ENCODE measurements around the gene MSI2.

Gene MSI2

DNA sequence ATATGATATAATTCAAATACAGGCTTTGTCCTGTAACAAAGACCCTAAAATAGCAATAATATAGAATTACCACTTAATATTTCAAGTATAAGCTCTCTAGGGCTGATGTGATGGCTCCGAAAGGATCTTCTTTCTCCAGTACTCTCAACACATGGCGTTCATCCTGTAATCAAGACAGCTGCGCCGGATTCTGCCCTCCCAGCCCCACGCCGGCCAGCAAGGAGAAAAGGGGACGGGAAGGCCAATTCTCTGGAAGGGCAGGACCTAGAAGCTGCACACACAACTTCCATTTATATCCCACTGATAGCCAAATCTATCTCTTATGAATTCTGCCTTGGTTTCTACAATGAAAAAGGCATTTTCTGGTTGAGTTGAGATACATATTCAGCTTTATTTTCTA is 456.8 kb downstream of the MSI2 start:
- no peak for DNase-seq

DNA sequence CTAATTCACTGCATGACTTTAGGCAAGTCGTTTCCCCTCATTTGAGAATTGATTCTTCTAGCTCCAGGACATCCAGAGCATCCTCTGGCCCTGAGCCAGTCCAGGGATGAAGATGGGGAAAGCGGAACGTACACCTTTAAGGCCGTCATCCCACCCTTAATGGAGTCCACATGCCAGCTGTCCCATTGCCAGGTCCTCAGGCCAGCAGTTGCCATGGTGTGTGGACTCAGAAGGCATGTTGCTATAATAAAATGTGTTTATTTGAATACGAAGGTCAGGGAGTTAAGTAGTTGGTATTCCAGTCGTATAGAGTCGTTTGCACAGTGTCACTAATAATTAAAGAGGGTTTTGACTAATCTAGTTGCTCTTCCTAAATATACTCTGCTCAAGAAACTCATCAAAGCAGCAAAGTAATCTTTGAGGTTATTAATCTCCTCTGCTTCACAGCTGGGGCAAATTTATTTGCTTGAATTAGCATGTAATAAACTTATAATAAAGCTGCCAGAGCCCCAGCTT is 458.4 kb downstream of the MSI2 start:
- no peak for DNase-seq

DNA sequence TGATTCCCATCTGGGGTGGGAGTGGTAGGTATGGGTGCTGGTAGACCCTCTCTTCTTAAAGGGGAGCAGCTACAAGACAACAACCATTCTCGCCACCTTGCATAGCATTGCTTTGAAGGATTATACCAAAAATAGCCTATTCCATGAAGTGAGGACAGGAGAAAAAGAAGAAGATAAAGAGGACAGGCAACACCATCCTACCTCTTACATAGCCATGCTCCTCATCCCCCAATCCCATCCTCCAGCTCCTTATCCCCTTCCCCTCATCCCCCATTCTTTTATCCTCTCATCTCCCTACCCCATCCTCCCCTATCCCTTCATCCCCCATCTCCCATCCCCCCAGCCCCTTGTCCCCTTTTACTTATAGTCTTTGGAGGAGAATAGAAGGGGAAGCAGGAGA is 459.7 kb downstream of the MSI2 start:
- no peak for DNase-seq

DNA sequence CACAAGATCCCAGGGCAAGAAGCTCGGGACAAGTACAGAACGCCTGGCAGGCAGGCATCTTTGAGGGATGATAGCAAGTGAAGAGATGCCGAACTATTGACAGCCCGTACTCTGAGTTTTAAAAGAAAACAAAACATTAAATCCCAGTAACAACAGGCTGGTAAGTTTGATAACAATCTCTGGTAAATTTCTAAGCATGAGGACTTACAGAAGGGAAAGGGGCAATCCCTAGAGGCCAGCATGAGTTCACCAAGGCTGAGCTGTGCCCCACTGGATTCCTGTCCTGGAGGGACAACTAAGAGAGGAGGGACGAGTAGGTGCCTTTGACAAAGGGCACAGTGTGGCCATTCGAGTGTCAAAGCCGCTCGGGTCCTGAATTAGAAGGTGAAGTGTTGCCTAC is 462.6 kb downstream of the MSI2 start:
- DNase-seq, result no peak

DNA sequence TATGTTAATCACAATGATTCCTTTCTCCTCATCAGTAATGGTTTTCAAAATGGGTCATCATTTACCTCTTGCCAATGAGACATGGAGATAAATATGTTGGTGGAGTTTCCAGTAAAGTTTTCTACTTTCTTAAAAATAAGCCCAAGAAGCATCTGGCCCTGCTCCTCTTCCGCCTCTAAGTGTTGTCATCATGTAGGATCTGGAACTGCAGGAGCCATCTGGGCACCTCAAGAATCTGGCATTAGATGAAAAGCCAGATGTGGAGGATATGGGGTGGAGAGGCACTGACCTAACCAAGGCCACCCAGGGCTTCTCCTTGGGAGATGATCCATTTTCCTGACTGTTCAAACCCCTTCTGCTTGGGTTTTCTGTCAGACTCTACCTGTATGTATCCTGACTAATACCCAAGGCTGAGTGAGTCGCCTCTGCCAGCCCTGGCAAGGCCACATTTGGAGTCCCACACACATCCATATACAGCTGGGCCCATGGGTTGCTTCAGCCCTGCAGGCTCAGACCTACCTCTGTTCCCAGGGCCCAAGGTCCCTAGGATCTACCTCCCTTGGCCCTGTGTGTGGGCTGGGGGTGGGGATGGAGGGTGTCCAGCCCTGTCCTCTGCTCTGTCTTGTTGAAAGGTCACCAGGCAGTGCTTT is 464.2 kb downstream of the MSI2 start:
- no peak for DNase-seq

DNA sequence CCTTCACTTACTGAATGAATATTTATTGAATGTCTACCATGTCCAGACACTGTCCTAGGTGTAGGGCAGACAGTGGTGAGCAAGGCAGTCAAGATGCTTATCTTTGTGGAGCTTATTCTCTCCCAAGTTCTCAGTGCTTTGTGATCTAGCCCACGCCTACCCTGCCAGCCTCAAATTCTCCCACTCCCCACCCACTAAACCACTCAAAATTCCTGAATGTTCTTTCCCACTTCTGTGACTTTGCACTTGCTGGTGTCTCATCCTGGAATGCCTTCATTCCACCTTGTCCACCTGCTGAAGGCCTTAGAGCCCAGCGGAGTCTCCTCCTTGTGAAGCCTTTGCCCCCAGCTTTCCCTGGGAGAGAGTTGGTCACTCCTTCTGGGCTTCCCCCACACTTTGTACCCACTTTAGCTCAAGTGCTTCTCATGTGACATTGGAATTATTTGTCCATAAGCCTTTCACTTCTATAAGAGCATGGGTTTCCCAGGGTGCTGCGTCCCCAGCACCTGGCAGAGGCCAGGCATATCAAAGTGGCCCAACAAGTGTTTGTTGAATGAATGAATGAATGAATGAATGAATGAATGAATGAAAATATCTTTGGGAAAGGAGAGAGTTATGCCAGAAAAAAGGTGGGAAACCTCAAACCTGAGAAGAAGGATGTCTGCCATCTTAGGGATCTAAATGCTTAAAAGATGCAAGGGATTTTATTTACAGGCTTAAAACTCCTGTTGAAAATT is 465.8 kb downstream of the MSI2 start:
- DNase-seq, result no peak

DNA sequence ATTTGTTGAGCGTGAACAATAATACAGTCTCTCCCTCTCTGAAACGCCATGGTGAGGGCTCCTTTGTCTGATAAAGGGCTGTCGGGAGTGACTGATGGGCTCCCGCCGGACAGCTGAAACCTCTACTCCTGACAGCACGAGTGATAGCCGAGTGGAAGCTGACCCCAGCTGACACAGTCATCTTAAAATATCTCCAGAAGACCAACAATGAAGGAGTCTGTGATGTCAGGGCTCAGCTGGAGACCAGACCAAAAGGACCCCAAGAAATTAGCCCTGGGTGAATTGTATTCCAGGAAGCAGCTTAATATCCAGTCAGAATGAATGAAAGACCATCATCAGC is 466.4 kb downstream of the MSI2 start:
- no peak for DNase-seq

DNA sequence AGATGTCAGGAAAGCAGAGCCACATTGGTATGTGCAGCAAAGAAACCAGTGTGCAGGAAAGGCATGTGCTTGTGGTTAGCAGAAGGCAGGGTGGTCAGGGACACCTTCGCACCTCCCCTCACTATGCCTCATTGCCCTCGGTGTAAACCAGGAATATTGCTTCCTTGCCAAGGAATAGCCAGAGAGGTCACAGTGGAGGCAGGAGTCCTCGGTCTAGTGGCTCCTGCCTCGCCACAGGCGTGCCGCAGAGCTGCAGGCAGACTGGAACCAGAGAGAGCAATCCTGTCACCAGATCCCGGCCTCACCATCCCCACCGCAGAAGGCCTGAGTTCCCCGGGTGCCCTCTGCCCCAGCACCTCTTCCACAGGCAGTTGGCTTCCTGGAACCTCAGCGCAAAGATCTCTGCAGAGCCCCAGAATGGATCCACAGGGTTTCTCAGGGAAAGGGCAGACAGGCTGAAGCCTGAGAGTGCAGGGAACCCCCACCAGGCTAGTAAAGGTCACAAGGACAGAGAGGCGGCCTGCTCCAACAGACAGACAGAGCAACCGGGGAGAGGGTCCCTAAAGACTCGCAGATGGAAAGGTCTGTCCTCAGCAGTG is 467.2 kb downstream of the MSI2 start:
- DNase-seq, result no peak

DNA sequence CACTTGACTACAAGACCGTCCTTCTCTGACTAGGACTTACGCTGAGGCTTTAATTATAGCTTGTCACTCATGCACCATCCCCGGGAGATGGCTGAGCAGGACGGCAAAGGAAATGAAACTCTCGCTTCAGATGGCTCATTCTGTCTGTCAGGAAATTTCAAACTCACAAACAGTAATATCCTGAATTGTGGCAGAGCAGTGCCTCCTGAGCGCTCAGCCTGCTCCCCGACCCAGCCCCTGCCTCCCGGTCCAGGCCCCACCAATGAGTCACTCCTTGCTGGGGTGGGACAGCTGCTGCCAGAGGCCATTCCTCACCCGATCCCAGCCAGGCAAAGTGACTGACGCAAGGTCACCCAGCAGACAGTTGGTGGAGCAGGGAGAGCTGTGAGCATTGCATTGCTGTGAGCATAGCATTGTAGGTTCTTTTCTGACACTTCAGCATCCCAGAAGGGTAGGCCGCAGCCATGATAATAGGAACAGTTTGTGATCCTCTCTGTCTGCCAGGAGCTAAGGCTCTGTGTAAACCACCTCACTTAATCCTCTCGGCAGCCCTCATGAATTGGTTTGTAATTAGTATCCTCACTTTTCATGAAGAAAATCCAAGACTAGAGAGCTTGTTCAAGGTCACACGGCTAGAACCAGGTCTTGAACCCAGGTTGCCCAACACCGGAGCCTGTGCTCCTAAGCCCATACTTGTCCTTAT is 467.9 kb downstream of the MSI2 start:
- DNase-seq, result no peak

DNA sequence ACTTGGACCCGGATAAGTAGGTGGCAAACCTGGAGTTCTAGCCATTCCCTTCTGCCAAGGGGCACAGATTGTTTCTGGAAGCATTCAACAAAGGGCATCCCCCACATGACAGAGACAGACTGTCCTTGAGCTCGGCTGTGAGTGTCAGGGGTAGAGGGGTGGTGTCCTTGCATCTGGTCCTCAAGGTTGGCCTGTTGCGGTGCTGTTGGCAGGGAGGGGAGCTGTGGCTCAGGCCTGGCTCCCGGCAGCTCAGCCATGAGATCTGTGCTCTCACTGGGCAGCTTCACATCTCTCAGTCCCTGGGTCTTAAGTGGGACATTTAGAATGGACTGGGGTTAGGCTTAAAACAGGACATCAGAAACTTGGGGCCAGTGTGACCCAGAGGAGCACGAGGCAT is 468.4 kb downstream of the MSI2 start:
- no peak for DNase-seq

DNA sequence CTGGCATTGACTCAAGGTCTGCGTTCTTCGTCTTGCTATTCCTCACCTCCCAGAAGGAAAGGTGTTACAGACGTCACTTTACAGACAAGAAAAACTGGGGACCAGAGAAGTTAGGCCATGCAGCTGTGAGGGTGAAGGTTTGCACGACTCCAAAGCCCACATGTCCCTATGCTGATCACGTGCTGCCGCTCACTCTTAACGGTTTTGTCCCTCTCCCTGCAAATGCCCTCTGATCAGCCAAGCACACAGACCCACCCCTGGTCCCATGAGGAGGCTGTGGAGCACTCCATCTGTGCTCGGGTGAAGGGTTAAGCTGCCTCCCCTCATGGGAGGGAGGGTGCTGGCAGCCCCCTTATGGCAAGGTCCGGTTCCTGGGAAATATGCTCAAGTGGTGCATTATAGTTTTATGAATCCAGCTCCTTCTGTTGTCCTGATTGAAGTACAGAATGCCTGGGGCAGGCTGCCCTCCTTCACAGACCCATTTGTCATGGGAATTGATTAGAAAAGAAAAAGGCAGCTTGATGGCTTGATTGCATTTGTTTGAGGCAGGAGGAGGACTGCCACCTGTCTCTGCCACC is 470.0 kb downstream of the MSI2 start:
- no peak for DNase-seq

DNA sequence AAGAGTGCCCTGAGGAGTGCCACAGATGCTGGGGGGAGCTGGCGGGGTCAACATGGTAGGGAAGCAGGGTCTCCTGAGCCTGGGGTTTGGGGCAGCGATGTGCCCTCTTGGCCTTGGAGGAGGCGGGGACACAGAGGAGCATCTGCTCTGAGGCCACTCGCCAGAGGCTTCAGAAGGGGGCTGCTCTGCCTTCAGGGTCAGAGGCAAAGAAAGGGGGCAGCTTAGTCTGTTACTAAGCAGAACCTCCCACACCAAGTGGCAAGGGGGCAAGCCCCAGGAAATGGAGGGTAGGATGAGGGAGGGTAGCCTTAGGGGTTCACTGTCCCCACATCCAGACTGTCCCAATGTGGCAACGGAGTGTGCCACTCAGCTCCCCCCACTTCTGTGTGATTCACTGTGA is 470.5 kb downstream of the MSI2 start:
- DNase-seq, result no peak

DNA sequence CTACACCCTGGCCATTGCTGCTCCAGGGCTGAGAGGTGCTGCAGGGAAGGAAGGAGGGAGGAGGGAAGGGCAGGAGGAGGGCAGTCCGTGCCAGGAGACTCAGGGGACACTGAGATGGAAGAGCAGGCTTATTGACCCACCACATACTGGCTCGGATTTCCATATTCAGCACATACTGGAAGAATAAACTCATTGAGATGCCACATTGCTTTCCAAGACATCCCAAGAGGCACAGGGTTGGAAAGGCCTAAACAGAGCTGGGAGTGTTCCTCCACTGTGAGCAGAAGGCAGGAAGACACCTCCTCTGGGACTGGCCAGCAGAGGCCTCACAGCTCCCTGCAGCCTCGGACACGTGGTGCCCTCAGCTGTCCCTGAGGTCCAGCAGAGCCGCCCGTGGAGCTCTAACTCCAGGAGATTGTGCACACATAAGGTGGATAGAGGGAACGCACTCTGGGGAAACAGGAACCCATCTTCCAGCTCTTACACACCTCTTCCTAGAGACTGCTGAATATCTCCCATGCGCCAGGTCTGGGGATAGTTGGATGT is 471.4 kb downstream of the MSI2 start:
- peak; percentile 27 for DNase-seq

DNA sequence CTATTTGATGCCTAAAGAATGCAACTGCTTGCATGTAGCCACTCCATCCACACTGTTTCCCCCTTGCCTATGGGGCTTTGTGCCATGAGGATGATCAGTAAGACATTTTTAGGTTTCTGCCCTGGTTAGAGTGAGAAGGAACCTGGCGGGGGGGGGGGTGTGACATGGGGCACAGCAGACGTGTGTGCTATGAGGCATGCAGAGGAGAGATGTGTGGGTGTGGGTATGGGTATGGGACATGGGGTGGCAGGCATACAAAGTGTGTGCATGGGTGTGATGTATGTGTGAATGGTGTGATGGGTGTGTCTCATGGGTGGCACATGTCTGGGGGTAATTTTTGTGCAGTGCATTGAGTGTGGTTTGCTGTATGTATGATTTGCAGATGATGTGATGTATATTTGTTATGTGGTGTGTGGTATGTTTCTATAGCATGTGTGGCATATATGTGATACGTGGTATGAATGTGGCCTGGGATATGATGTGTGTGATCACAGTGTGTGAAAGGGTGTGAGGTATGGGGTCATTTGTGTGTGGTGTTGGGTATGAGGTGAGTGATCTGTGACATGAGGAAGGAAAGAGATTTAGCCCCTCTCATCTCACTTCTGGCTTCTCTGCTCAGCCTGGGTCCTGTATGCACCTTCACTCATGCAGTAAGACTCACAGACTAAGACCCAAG is 473.8 kb downstream of the MSI2 start:
- no peak for DNase-seq

DNA sequence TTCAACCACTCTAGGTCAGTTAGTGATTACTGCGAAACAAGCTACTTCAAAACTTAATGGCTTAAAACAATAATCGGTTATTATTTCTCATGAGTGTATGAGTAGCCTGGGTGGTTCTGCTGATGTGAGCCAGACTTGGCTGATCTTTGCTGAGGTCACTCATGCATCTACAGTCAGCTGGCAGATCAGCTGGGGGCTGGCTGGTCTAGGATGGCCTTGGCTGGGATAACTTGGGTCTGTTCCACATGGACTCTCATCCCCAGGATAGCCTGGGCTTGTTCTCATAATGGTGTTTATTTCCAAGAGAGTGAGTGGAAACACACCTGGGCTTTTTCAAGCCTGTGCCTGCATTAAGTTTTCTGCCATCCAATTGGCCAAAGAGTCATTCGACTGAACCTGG is 475.7 kb downstream of the MSI2 start:
- no peak for DNase-seq

DNA sequence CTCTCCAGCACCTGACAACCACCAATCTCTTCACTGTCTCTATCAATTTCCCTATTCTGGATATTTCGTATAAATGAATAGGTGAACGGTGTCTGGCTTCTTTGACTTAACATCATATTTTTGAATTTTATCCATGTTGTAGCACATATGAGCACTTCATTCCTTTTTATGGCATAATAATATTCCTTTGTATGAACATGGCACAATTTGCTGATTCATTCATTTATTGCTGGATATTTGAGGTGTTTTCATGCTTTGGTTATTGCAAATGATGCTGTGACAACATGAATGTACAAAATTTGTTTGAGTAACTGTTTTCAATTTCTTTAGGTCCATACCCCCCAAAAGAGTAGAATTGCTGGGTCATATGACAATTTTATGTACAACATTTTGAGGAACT is 476.8 kb downstream of the MSI2 start:
- no peak for DNase-seq

All from NCI-H146 (cell line).